ENCODE data around the gene SLC39A10.

Gene SLC39A10

GRCh38 chr2:195709901-195710806, 53.1 kb downstream of the SLC39A10 start:
- TF ChIP-seq ZNF274 (IDR thresholded peaks at IDR 0.05; ENCODE audit: low read depth, low read length) = no peak
- H3K4me3 ChIP-seq (ENCODE audit: low read length) = no peak overlapping the region

DNA sequence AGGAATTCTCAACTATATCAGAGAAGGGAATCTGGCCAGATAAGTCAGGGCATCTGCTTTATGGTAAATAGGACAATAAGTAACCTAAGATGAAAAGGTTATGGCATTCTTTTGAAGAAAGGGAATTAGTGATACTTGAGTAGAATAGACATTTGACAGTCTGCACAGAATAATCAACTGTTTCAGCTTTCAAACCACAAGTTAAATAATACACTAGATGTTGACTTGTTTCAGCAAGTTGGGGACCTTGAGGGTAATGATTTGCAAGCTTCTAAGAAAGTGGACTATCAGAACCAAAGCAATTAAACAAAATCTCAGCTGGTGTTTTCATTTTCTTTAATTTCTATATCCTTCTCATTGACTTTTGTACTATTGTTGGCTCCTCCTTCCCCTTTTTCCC, 54.5 kb downstream of the SLC39A10 start:
- no peak for TF ChIP-seq ZNF274 (IDR thresholded peaks at IDR 0.05; ENCODE audit: low read depth, low read length)
- no peak overlapping the region for H3K4me3 ChIP-seq (ENCODE audit: low read length)

GRCh38 chr2:195716466-195716865, 59.4 kb downstream of the SLC39A10 start:
- no peak overlapping the region for H3K4me3 ChIP-seq (ENCODE audit: low read length)
- TF ChIP-seq ZNF274 (IDR thresholded peaks at IDR 0.05; ENCODE audit: low read depth, low read length) = no peak

DNA sequence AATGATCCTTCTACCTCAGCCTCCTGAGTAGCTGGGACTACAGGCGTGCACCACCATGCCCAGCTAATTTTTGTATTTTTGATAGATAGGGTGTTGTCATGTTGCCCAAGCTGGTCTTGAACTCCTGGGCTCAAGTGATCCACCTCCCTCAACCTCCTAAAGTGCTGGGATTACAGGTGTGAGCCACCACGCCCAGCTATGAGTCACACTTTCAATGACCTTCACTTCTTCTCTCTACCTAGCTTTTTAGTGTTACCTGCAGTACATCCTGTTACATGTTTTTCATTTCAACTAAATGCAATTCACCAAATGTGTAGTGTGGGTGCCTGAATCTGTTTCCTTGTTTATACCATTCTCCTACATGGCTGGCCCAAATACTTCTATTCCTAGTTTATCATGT, 64.0 kb downstream of the SLC39A10 start:
- TF ChIP-seq ZNF274 (IDR thresholded peaks at IDR 0.05; ENCODE audit: low read depth, low read length) = no peak

DNA sequence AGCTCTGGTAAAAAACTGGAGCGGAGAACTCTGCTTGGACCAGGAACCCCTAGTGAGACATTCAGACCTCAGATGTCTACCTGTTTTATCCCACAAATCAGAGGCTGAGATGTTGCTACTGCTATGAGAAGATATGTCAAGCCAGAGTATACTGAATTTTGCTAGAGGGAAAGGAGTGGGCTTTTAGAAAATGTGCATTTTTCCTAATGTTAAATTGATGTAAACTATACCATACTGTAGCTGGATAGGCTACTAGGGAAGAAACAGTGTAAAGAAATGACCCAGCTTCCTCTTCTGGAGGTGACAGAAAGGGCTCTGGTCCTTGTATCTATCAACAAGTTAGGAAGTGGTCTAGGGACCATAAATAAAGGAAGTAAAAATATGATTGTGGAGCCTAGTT, 65.0 kb downstream of the SLC39A10 start:
- no peak overlapping the region for H3K4me3 ChIP-seq (ENCODE audit: low read length)
- TF ChIP-seq ZNF274 (IDR thresholded peaks at IDR 0.05; ENCODE audit: low read depth, low read length) = no peak

More for the DNA sequence above, 64.0 kb downstream of the SLC39A10 start:
- H3K4me3 ChIP-seq (ENCODE audit: low read length) = no peak overlapping the region

DNA sequence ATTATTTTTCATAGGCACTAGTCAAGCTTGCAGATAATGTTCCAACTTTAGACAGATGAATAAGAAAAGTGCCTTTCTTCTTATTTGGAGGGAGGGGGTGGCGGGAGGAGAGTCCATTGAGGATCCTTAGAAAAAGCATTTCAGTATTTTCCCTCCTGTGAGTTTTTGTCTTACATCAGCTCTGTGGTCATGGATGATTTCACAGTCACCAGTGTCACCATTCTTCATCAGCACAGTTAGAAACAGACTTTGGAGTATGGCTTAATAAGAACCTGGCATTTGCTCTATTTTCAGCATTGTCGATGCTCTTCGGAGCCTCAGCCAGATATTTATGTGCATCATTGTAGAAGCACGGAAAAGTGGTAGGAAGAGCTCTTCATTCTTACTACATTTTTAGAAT, 70.1 kb downstream of the SLC39A10 start:
- TF ChIP-seq ZNF274 (IDR thresholded peaks at IDR 0.05; ENCODE audit: low read depth, low read length) = no peak

DNA sequence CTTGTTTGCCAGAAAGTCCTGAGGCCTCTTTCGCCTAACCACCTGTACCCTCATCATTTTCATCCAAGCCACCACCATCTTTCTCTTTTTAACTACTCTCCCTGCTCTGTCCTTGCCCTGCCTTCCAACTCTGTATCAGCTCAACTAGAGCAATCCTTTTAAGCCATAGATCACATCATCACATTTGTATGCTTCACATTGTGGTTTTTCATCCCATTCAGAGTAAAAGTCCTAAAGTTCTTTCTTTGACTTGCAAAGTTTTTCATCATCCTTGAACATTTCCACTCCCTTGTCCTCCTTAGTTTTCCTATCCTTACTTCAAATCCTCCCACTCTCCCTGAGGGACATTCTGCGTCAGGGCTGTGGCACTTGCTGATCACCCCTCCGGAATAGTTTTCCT, 73.9 kb downstream of the SLC39A10 start:
- TF ChIP-seq ZNF274 (IDR thresholded peaks at IDR 0.05; ENCODE audit: low read depth, low read length) = no peak
- no peak overlapping the region for H3K4me3 ChIP-seq (ENCODE audit: low read length)

More for the DNA sequence above, 70.1 kb downstream of the SLC39A10 start:
- no peak overlapping the region for H3K4me3 ChIP-seq (ENCODE audit: low read length)

DNA sequence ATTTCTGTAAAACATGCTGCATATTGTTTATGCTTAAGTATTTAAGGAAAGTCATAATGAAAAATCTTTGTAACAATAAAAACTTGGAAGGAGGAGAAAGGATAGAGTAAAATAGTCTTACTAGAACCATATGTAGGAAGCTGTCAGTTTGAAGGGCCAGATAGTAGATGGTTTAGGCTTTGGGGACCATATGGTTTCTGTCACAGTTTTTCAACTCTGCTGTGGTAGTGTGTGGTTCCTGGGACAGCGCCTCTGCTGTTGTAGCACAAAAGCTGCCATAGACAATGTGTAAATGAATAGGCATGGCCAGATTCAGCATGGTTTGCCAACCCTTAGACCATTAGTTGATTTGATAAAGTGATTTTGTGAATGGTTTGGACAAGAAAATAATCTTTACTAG, 75.5 kb downstream of the SLC39A10 start:
- no peak overlapping the region for H3K4me3 ChIP-seq (ENCODE audit: low read length)
- no peak for TF ChIP-seq ZNF274 (IDR thresholded peaks at IDR 0.05; ENCODE audit: low read depth, low read length)

- no peak overlapping the region for H3K4me3 ChIP-seq (ENCODE audit: low read length)
- no peak for TF ChIP-seq ZNF274 (IDR thresholded peaks at IDR 0.05; ENCODE audit: low read depth, low read length)
These were observed 76.8 kb downstream of the SLC39A10 start for GRCh38 chr2:195733831-195734230.

GRCh38 chr2:195734395-195734794, 77.4 kb downstream of the SLC39A10 start:
- TF ChIP-seq ZNF274 (IDR thresholded peaks at IDR 0.05; ENCODE audit: low read depth, low read length) = no peak
- H3K4me3 ChIP-seq (ENCODE audit: low read length) = no peak overlapping the region

DNA sequence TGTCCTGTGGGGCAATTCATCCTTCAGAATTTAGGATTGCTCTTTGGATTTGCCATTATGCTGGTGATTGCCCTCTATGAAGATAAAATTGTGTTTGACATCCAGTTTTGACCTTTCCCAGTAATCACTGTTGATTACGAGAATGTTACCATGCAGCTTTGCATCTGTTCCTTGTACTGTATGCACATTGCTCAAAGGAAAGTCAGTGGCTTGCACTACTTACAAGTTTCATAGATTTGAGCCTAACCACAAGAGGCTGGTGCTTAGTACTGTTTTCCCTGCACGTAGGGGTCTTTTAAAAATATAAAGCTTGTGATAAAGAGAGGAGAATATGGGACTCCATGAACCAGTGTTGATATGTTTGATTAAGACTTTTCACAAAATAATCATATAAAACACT, 77.9 kb downstream of the SLC39A10 start:
- no peak for TF ChIP-seq ZNF274 (IDR thresholded peaks at IDR 0.05; ENCODE audit: low read depth, low read length)
- H3K4me3 ChIP-seq (ENCODE audit: low read length) = no peak overlapping the region

DNA sequence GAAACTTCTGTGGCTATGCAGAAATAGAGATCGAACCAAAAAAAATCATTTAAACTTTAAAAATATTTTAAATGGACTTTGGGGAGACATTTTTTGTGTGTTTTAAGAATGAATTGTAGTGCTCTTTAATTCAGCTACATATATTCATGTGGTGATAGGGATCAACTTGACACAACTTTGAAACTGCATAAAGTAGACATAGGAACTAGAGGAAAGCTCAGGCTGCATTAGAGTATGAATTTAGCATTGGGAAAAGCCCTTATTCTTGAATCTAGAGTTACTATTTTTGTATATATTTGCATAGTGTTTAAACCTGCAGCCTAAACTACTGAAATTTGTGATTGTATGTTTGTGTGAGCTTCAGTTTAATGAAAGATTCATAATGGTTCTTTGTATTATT, 78.3 kb downstream of the SLC39A10 start:
- no peak for TF ChIP-seq ZNF274 (IDR thresholded peaks at IDR 0.05; ENCODE audit: low read depth, low read length)
- H3K4me3 ChIP-seq (ENCODE audit: low read length) = no peak overlapping the region

GRCh38 chr2:195737511-195738325, 80.7 kb downstream of the SLC39A10 start:
- H3K4me3 ChIP-seq (ENCODE audit: low read length) = no peak overlapping the region
- no peak for TF ChIP-seq ZNF274 (IDR thresholded peaks at IDR 0.05; ENCODE audit: low read depth, low read length)

DNA sequence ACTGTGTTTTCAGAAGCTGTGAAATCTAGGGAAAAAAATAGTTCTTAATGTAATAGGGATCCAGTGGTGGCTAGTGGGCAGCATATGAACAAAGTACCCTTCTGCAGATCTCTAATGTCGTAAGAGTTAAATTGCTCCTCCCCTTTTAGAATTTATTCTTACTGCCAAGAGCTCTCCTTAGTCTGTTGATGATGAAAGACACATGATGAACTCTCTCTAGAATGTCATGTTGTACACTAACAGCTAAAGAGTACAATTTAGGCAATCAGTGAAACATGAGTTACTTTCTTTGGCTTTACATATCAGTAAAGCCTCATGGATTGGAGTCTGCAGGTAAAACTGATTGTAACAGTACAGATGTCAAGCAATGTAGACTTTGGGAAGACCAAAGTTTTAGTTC, 84.2 kb downstream of the SLC39A10 start:
- no peak for TF ChIP-seq ZNF274 (IDR thresholded peaks at IDR 0.05; ENCODE audit: low read depth, low read length)
- H3K4me3 ChIP-seq (ENCODE audit: low read length) = no peak overlapping the region

All from GM08714 (cell line).